HepG2 (cell line): ENCODE results near the gene UBE2U. TPM values are rescaled to one million over a fixed set of nuclear protein-coding genes. Genes with fewer than 3 reads are reported as not detected.

Source experiments
- ATAC-seq: fragments of 200-7000 bp; cut with Tn5 transposase; 3 replicates; pipeline ENCODE4 v1.9.1; 2020; ENCODE audit warnings: mild to moderate bottlenecking, moderate library complexity
- BruUV-seq: library from RNA; stranded (reverse); fragments of 400-500 nt; replicated peaks from 2 replicates; lab custom pipeline; 2021; lab: Mats Ljungman, UMichigan
- CTCF ChIA-PET: fragments of 300-600 bp; formaldehyde crosslinking; extraction: SDS; loops from one replicate; lab custom pipeline; 2021; ENCODE audit warnings: low total read pairs, inconsistent platforms, low intra/inter-chr PET ratio; lab: Yijun Ruan, JAX
- POLR2A ChIA-PET: fragments of 350-600 bp; sonication (Branson Sonifier 250); formaldehyde crosslinking; loops from one replicate; lab custom pipeline; 2020; ENCODE audit warnings: antibody characterized with exemption, inconsistent platforms; lab: Yijun Ruan, JAX
- DNase-seq: peaks from one replicate; pipeline ENCODE4 v3.0.0-alpha.2; 2015; ENCODE audit warnings: low spot score
- FAIRE-seq: peaks from 3 replicates; lab custom pipeline; 2011; peaks lifted over from hg19 to GRCh38; lab: Jason Lieb, UNC
- H2AFZ ChIP-seq: one replicate; pipeline ENCODE4 v1.6.1; 2011; ENCODE audit warnings: low read length, inconsistent platforms
- H3K27ac ChIP-seq: fragments of 300-600 bp; 3 replicates; pipeline ENCODE4 v1.8.0; 2011; ENCODE audit warnings: mixed run types, mild to moderate bottlenecking, mixed read lengths, low read length, inconsistent platforms; ENCODE audit not compliant: insufficient read depth; ENCODE audit errors: extremely low read length
- H3K27me3 ChIP-seq, 2 experiments: fragments of 200-600 bp in 1 of 2; 2 replicates in 1 of 2; 3 replicates in 1 of 2; pipeline versions ENCODE4 v1.6.0 to v1.8.0; 2011; ENCODE audit warnings: low read length in 2 of 2, mild to moderate bottlenecking in 2 of 2, moderate library complexity in 2 of 2, inconsistent platforms in 1 of 2; ENCODE audit not compliant: insufficient read depth in 2 of 2, control insufficient read depth in 1 of 2
- H3K36me3 ChIP-seq, 2 experiments: fragments of 200-600 bp in 1 of 2; replicated peaks in 1 of 2; 2 replicates in 1 of 2; 3 replicates in 1 of 2; pipeline versions ENCODE4 v1.5.1 to v1.8.0; 2011; ENCODE audit warnings: low read length in 2 of 2, inconsistent platforms in 1 of 2; ENCODE audit not compliant: insufficient read depth in 2 of 2, control insufficient read depth in 1 of 2
- H3K4me1 ChIP-seq: 2 replicates; pipeline ENCODE4 v1.5.1; 2012; ENCODE audit warnings: low read length, inconsistent platforms; ENCODE audit not compliant: insufficient read depth
- H3K4me2 ChIP-seq: 2 replicates; pipeline ENCODE4 v1.6.0; 2011; ENCODE audit warnings: low read depth, low read length, inconsistent platforms
- H3K4me3 ChIP-seq, 3 experiments: fragments of 200-600 bp in 1 of 3; sonication (generic), shearing (Covaris generic) in 1 of 3; replicated peaks in 1 of 3; 2 replicates each; pipeline ENCODE4 v1.5.1; 2011 to 2016; ENCODE audit warnings: low read length in 3 of 3, inconsistent platforms in 2 of 3, low read depth in 2 of 3, mild to moderate bottlenecking in 2 of 3, control low read depth in 1 of 3, mixed read lengths in 1 of 3; ENCODE audit not compliant: insufficient read depth in 1 of 3
- H3K79me2 ChIP-seq: one replicate; pipeline ENCODE4 v1.6.1; 2011; ENCODE audit warnings: low read length, inconsistent platforms; ENCODE audit not compliant: insufficient read depth
- H3K9ac ChIP-seq: 2 replicates; pipeline ENCODE4 v1.6.0; 2011; ENCODE audit warnings: mild to moderate bottlenecking, low read depth, low read length, inconsistent platforms; ENCODE audit not compliant: insufficient read depth
- H3K9me3 ChIP-seq: 2 replicates; pipeline ENCODE4 v1.5.1; 2012; ENCODE audit warnings: mild to moderate bottlenecking, low read length
- H4K20me1 ChIP-seq: 2 replicates; pipeline ENCODE4 v1.6.0; 2011; ENCODE audit warnings: inconsistent platforms, mild to moderate bottlenecking, low read length, moderate library complexity; ENCODE audit not compliant: insufficient read depth
- CBFB ChIP-seq: sonication (generic); formaldehyde crosslinking; IDR thresholded peaks from 2 replicates; pipeline ENCODE4 v1.4.0; 2020; ENCODE audit warnings: missing genetic modification reagents
- FOXM1 ChIP-seq: sonication (generic); formaldehyde crosslinking; IDR thresholded peaks from 2 replicates; pipeline ENCODE4 v1.5.0; 2020; ENCODE audit warnings: missing genetic modification reagents
- GPN1 ChIP-seq: sonication (generic); formaldehyde crosslinking; IDR thresholded peaks from 2 replicates; pipeline ENCODE4 v1.5.1; 2020; ENCODE audit warnings: missing genetic modification reagents, borderline replicate concordance
- IKZF5 ChIP-seq: IDR thresholded peaks from 2 replicates; pipeline ENCODE4 v1.6.1; 2018; ENCODE audit warnings: missing genetic modification reagents, mild to moderate bottlenecking, missing compliant biosample characterization
- KAT2B ChIP-seq: fragments of 150-350 bp; IDR thresholded peaks from 2 replicates; pipeline ENCODE4 v1.6.1; 2014; ENCODE audit warnings: low read depth, low read length, borderline replicate concordance
- MAFG ChIP-seq: sonication (generic); formaldehyde crosslinking; IDR thresholded peaks from 2 replicates; pipeline ENCODE4 v1.5.1; 2020; ENCODE audit warnings: mild to moderate bottlenecking, missing genetic modification reagents
- NR2F2 ChIP-seq: IDR thresholded peaks from 2 replicates; pipeline ENCODE4 v1.6.1; 2012; ENCODE audit warnings: low read depth, inconsistent platforms, borderline replicate concordance
- TFE3 ChIP-seq: IDR thresholded peaks from 2 replicates; pipeline ENCODE4 v1.6.1; 2016
- ZC3H4 ChIP-seq: sonication (generic); formaldehyde crosslinking; IDR thresholded peaks from 2 replicates; pipeline ENCODE4 v1.4.0; 2020; ENCODE audit warnings: missing genetic modification reagents, borderline replicate concordance
- ZNF18 ChIP-seq: sonication (generic); formaldehyde crosslinking; IDR thresholded peaks from 2 replicates; pipeline ENCODE4 v1.8.0; 2022; ENCODE audit warnings: mild to moderate bottlenecking, missing genetic modification reagents; ENCODE audit not compliant: insufficient replicate concordance
- ZNF232 ChIP-seq: sonication (generic); formaldehyde crosslinking; IDR thresholded peaks from 2 replicates; pipeline ENCODE4 v1.4.0; 2020; ENCODE audit warnings: missing genetic modification reagents, borderline replicate concordance
- ZNF383 ChIP-seq: sonication (generic); formaldehyde crosslinking; IDR thresholded peaks from 2 replicates; pipeline ENCODE4 v1.4.0; 2020; ENCODE audit warnings: missing genetic modification reagents, mild to moderate bottlenecking, borderline replicate concordance
- ZSCAN25 ChIP-seq: sonication (generic); formaldehyde crosslinking; IDR thresholded peaks from 2 replicates; pipeline ENCODE4 v1.8.0; 2022; ENCODE audit warnings: mild to moderate bottlenecking, missing genetic modification reagents
- WGBS: methylation state at CpG from one replicate; pipeline ENCODE4 v1.1.6; 2017; ENCODE audit warnings: low lambda C conversion rate; 5-methylcytosine and 5-hydroxymethylcytosine counted together
- in situ Hi-C: cut with HindIII; loops from 2 replicates; pipeline ENCODE4 v1.10.0; 2017; ENCODE audit warnings: low pct_unique_long_range_greater_than_20kb; ENCODE audit not compliant: extremely low pct_ligation_motif_present
- intact Hi-C: fragments of 100-400 bp; cut with micrococcal nuclease; formaldehyde crosslinking; loops from one replicate; pipeline ENCODE4 v1.10.0; 2022; ENCODE audit not compliant: unreplicated experiment
- polyA plus RNA-seq, 8 experiments: library from polyadenylated mRNA; depleted of rRNA in 3 of 8; stranded (reverse) in 7 of 8; unstranded in 1 of 8; fragments of >200 nt; fragmentation: Illumina TruSeq in 4 of 8; extraction: Trizol in 4 of 8; gene quantifications; 2 replicates each; pipeline versions ENCODE4 v1.2.1 to v1.2.3, GENCODE V29; 2011 to 2016; ENCODE audit warnings: low read depth in 4 of 8, missing spikeins in 1 of 8, mixed read lengths in 1 of 8; ENCODE audit not compliant: insufficient read depth in 1 of 8
- total RNA-seq, 5 experiments: library from RNA; depleted of rRNA; stranded (reverse); fragments of >200 nt; fragmentation: Illumina TruSeq; extraction: Trizol; gene quantifications; 2 replicates each; pipeline ENCODE4 v1.2.3, GENCODE V29; 2016; ENCODE audit warnings: low read depth in 1 of 5

The UBE2U gene
- total and polyA plus RNA-seq, 2 of the 13 experiments (the other 11 are each of a cell fraction or from before 2014, with no cell fraction given): not detected

GRCh38 chr1:64263335-64263734 is 59.9 kb downstream of the UBE2U start:
- intact Hi-C loops: no loop called here
- peaks cover 0 to 10% of the 10 kb centered on the region in 2 experiments; a peak in 2 of 5 replicates for H3K27me3 ChIP-seq
- CTCF ChIA-PET: no interaction called here

GRCh38 chr1:64263856-64264255 is 60.4 kb downstream of the UBE2U start:
- no peak for DNase-seq
- TF ChIP-seq FOXM1 (CRISPR knock-in tag) (no peak), ZNF18 (CRISPR knock-in tag) (no peak), KAT2B (no peak), NR2F2 (no peak), ZC3H4 (CRISPR knock-in tag) (no peak), MAFG (CRISPR knock-in tag) (no peak), ZNF383 (CRISPR knock-in tag) (no peak), TFE3 (CRISPR knock-in tag) (no peak), CBFB (CRISPR knock-in tag) (no peak)
- Histone ChIP-seq H3K36me3 (no peaks in the 10 kb centered on the region), H3K27ac (no peak overlapping the region), H4K20me1 (no peaks in the 10 kb centered on the region), H3K4me2 (no peak overlapping the region), H3K4me3 (no peak overlapping the region), H2AFZ (no peak overlapping the region), H3K79me2 (no peaks in the 10 kb centered on the region), H3K9ac (no peak overlapping the region), H3K9me3 (no peaks in the 10 kb centered on the region), H3K4me1 (no peaks in the 10 kb centered on the region), H3K27me3 (peaks cover 0 to 10% of the 10 kb centered on the region in 2 experiments; a peak in 2 of 5 replicates)
- intact Hi-C loops: no loop called here
- in situ Hi-C loops: loop anchor here (10.0 kb wide), 1 partner anchor 411 kb away; no protein-coding TSS in a partner anchor
- no TSS peak for BruUV-seq
- ChIA-PET POLR2A (no interaction called here), CTCF (no interaction called here)
- no peak for FAIRE-seq
- 4% methylated on average over 2 of the region's 2 CpGs for WGBS
- ATAC-seq: no peak

More at GRCh38 chr1:64263335-64263734, 59.9 kb downstream of the UBE2U start:
- no peaks in the 10 kb centered on the region for H3K79me2 ChIP-seq
- no peaks in the 10 kb centered on the region for H3K9me3 ChIP-seq
- TF ChIP-seq ZSCAN25 (no peak), ZNF232 (CRISPR knock-in tag) (no peak), GPN1 (no peak), IKZF5 (no peak)
- BruUV-seq: no TSS peak
- H3K4me1 ChIP-seq: no peaks in the 10 kb centered on the region
- WGBS: 15% methylated on average over 3 of the region's 3 CpGs
- H4K20me1 ChIP-seq: no peaks in the 10 kb centered on the region
- no peak overlapping the region for H3K4me3 ChIP-seq
- DNase-seq (no peak), ATAC-seq (no peak), FAIRE-seq (no peak)
- POLR2A ChIA-PET: no interaction called here
- no peak overlapping the region for H2AFZ ChIP-seq
- no peak overlapping the region for H3K4me2 ChIP-seq
- in situ Hi-C loops: loop anchor here (10.0 kb wide), 1 partner anchor 411 kb away; no protein-coding TSS in a partner anchor
- H3K36me3 ChIP-seq: no peaks in the 10 kb centered on the region
- no peak overlapping the region for H3K9ac ChIP-seq
- no peak overlapping the region for H3K27ac ChIP-seq
